Astrocyte (in vitro differentiated cells and primary cell): ENCODE measurements around the gene PARL.

ENCODE experiments used
- CTCF ChIP-seq: IDR thresholded peaks from 2 replicates; pipeline ENCODE4 v1.5.1; 2011; ENCODE audit warnings: low read depth, mild to moderate bottlenecking, inconsistent platforms, low read length, moderate library complexity; ENCODE audit not compliant: insufficient read depth
- EZH2 ChIP-seq: IDR thresholded peaks from 2 replicates; pipeline ENCODE4 v1.6.1; 2012; ENCODE audit warnings: mild to moderate bottlenecking, low read length, inconsistent platforms; ENCODE audit not compliant: insufficient read depth

- TF ChIP-seq CTCF (no peak), EZH2 (no peak)
These were observed 618 bp downstream of the PARL start for GRCh38 chr3:183884097-183884426.
